ENCODE results near the gene IMPA2.
"Not testable (repeated sequence)": the region's sequence is repeated elsewhere in the genome, so short reads cannot be mapped to it uniquely, and the experiment has no call there.

DNA sequence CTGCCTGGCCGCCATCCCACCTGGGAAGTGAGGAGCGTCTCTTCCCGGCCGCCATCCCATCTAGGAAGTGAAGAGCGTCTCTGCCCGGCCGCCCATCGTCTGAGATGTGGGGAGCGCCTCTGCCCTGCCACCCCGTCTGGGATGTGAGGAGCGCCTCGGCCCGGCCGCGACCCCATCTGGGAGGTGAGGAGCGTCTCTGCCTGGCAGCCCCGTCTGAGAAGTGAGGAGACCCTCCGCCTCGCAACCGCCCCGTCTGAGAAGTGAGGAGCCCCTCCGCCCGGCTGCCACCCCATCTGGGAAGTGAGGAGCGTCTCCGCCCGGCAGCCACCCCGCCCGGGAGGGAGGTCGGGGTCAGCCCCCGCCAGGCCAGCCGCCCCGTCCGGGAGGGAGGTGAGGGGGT lies 21.7 kb upstream of the IMPA2 start:
- not testable (repeated sequence) for TF ChIP-seq EZH2 (IDR thresholded peaks at IDR 0.05; ENCODE audit: low read depth, low read length, severe bottlenecking); JUND (IDR thresholded peaks at IDR 0.05; ENCODE audit: low read length)

Data from H1 (cell line).